Stimulated activated CD4-positive, alpha-beta T cell treated with anti-CD3 and anti-CD28 coated beads, Interleukin-1b, Interleukin-23, amount 100 ng/mL, for 1 hour (primary cell): Measurements from ENCODE around the gene NMBR.
A peak's percentile ranks its signal among the peaks of the same experiment; 100 is the strongest.
"Not testable (repeated sequence)": the region's sequence is repeated elsewhere in the genome, so short reads cannot be mapped to it uniquely, and the experiment has no call there.

Experiments
- DNase-seq, 2 donors: peaks; one replicate each; pipeline ENCODE4 v3.0.0-alpha.2; 2020; ENCODE audit warnings: low read depth in 2 of 2

NMBR gene

GRCh38 chr6:142155091-142155490, 8.2 kb upstream of the NMBR start:
- DNase-seq, result no peak

- DNase-seq, result no peak
These were observed 7.4 kb upstream of the NMBR start for GRCh38 chr6:142154336-142154735.

- DNase-seq, result no peak
These were observed 6.3 kb upstream of the NMBR start for GRCh38 chr6:142153196-142153595.

- DNase-seq, result no peak
These were observed 5.8 kb upstream of the NMBR start for GRCh38 chr6:142152746-142153145.

- DNase-seq, result not testable (repeated sequence)
These were observed 5.4 kb downstream of the NMBR start for GRCh38 chr6:142141531-142141930.

GRCh38 chr6:142138876-142139275, 8.0 kb downstream of the NMBR start:
- no peak for DNase-seq

- DNase-seq, result no peak
These were observed 14.3 kb downstream of the NMBR start, which contains the start of gene GJE1 for GRCh38 chr6:142132625-142133024. GJE1 (plus strand) TSS chr6:142132925; CDS start chr6:142133159, 234 bp downstream.

- no peak for DNase-seq
These were observed 16.1 kb downstream of the NMBR start for GRCh38 chr6:142130814-142131213.

- DNase-seq, result no peak
These were observed 25.6 kb downstream of the NMBR start for GRCh38 chr6:142121342-142121741.

GRCh38 chr6:142118925-142119324, 28.0 kb downstream of the NMBR start:
- DNase-seq, result no peak

GRCh38 chr6:142118328-142118727, 28.6 kb downstream of the NMBR start:
- DNase-seq, result no peak

GRCh38 chr6:142117366-142117765, 29.6 kb downstream of the NMBR start:
- no peak for DNase-seq

GRCh38 chr6:142112451-142113061, 34.4 kb downstream of the NMBR start:
- peak in 1 of 2 donors; percentile 48 for DNase-seq

GRCh38 chr6:142110820-142111219, 36.1 kb downstream of the NMBR start:
- DNase-seq, result not testable (repeated sequence)

- not testable (repeated sequence) for DNase-seq
These were observed 42.1 kb downstream of the NMBR start for GRCh38 chr6:142104820-142105219.

- DNase-seq, result no peak
These were observed 58.1 kb downstream of the NMBR start for GRCh38 chr6:142088858-142089216.

GRCh38 chr6:142087950-142088857, 58.7 kb downstream of the NMBR start:
- DNase-seq, result no peak

- DNase-seq, result no peak
These were observed 67.8 kb downstream of the NMBR start for GRCh38 chr6:142079130-142079529.

- no peak for DNase-seq
These were observed 71.3 kb downstream of the NMBR start for GRCh38 chr6:142075516-142076101.

- DNase-seq, result no peak
These were observed 72.4 kb downstream of the NMBR start for GRCh38 chr6:142074516-142074915.

GRCh38 chr6:142071981-142072380, 74.9 kb downstream of the NMBR start:
- no peak for DNase-seq

- DNase-seq, result no peak
These were observed 78.5 kb downstream of the NMBR start for GRCh38 chr6:142068416-142068815.

GRCh38 chr6:142062861-142063260, 84.1 kb downstream of the NMBR start:
- DNase-seq, result not testable (repeated sequence)
